ENCODE measurements around the gene CRX.

GRCh38 chr19:47813304-47813994 lies 8.3 kb upstream of the CRX start:
- TF ChIP-seq EP300 (IDR thresholded peaks at IDR 0.05; ENCODE audit: borderline replicate concordance in 1 of 2, low read depth in 1 of 2, low read length in 1 of 2), result no peak
- no peak for TF ChIP-seq TCF12 (IDR thresholded peaks at IDR 0.05)
- TF ChIP-seq POLR2AphosphoS5 (IDR thresholded peaks at IDR 0.05; ENCODE audit: low read depth, low read length), result no peak
- TF ChIP-seq MAX (IDR thresholded peaks at IDR 0.05; ENCODE audit: low read depth), result no peak
- peak; percentile 31; the same call in 1 of the 2 replicates for TF ChIP-seq SMC3 (IDR thresholded peaks at IDR 0.05; ENCODE audit: low read depth, low read length)
- TF ChIP-seq CTCF (IDR thresholded peaks at IDR 0.05), result peak; percentile 63

Measured in SK-N-SH (cell line).